Body of pancreas (tissue), 4 donors: ENCODE measurements around the gene MYO5C. TPM values are rescaled to one million over a fixed set of nuclear protein-coding genes. Genes with fewer than 3 reads are reported as not detected.

Source experiments
- ATAC-seq: fragments of 150-250 bp; one replicate; pipeline ENCODE4 v1.9.1; 2016
- DNase-seq, 4 donors: peaks; one replicate each; pipeline ENCODE4 v3.0.0-alpha.2; 2019
- H3K27ac ChIP-seq, 4 donors: fragments of 200-600 bp; sonication (generic); 1 replicate in 3 of 4; 2 replicates in 1 of 4; pipeline versions ENCODE4 v1.5.1 to v1.6.1; 2016 to 2019; ENCODE audit warnings: mild to moderate bottlenecking in 1 of 4, mixed read lengths in 1 of 4, moderate library complexity in 1 of 4
- H3K27me3 ChIP-seq, 2 donors: fragments of 200-600 bp; sonication (generic); one replicate each; pipeline ENCODE4 v1.6.0; 2016; ENCODE audit warnings: mild to moderate bottlenecking in 1 of 2
- H3K36me3 ChIP-seq, 2 donors: fragments of 200-600 bp; sonication (generic); replicated peaks in 1 of 2; 2 replicates each; pipeline ENCODE4 v1.5.1; 2016; ENCODE audit warnings: low read depth in 2 of 2; ENCODE audit not compliant: insufficient read depth in 1 of 2
- H3K4me1 ChIP-seq: fragments of 200-600 bp; sonication (generic); one replicate; pipeline ENCODE4 v1.6.0; 2016
- H3K4me3 ChIP-seq, 2 donors: fragments of 200-600 bp; sonication (generic); 1 replicate in 1 of 2; 2 replicates in 1 of 2; pipeline ENCODE4 v1.5.1; 2016 to 2019
- H3K9me3 ChIP-seq, 3 donors: fragments of 200-600 bp; sonication (generic); 1 replicate in 2 of 3; 2 replicates in 1 of 3; pipeline ENCODE4 v1.5.1; 2016
- POLR2A ChIP-seq, 3 donors: fragments of 450-650 bp; IDR thresholded peaks; one replicate each; pipeline ENCODE4 v1.6.1; 2016; ENCODE audit warnings: antibody characterized with exemption in 3 of 3, mild to moderate bottlenecking in 2 of 3
- WGBS, 2 donors: methylation state at CpG; one replicate each; pipeline ENCODE4 v1.1.5; 2017; 5-methylcytosine and 5-hydroxymethylcytosine counted together
- intact Hi-C: fragments of 100-400 bp; cut with DNase I; formaldehyde crosslinking; loops from one replicate; pipeline ENCODE4 v1.15.1; 2023
- total RNA-seq, 2 donors: library from RNA; depleted of rRNA; stranded (reverse); fragments of >200 nt; gene quantifications; one replicate each; pipeline ENCODE4 v1.1.0, GENCODE V29; 2016
- TF ChIP-seq, protein P1 (sequence below), 7 experiments: fragments of 450-650 bp in 4 of 7; fragments of 200-600 bp in 3 of 7; sonication (generic) in 3 of 7; IDR thresholded peaks; one replicate each; pipeline ENCODE4 v1.5.1; 2016 to 2019; ENCODE audit warnings: antibody characterized with exemption in 7 of 7

MYO5C gene
- total RNA-seq, 2 donors from 2014 or later = 34.8 to 76.8 TPM

DNA sequence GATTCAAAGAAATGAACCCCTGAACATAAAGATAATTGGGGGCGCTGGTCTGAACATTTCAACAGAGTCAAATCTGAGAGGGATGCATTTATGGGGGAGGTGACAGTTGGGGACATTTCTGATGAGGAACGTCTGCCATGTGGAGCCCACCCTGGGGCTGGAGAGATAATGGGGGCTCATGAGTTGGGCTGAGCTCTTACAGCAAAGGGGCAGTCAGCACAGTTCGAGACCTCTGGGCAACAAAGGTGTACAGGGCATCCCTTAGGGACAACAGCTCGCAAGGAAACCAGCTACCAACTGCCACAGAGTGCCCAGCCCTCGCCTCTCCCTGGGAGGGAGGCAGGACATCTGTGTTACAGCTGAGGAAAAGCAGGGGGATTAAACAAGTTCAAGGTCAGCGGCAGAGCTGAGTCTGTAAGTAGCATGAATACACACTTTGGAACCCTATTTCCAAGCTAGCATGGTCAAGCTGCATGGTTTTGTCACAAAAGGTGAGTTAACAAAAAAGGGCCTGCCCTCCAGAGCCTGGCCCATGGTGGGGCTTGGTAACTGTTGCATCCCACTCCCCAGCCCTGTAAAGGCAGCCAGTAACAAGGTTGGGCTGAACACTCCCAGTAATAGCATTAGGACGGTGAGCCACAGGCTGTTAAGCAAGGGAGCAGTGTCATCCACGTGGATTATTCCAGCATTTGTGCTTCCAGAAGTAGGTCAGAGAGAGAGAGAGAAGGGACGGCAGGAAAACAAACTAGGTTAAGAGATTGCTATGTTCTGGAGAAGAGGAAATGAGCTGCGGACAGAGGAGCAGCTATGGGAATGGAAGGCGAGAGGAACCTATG is 108.7 kb downstream of the MYO5C start:
- Histone ChIP-seq H3K9me3 (no peaks in the 10 kb centered on the region), H3K4me1 (peaks cover 47% of the 10 kb centered on the region), H3K27ac (peak overlapping the region in 3 of 4 donors; percentile 75 to 92 (median 81)), H3K36me3 (peaks cover 0 to 2% of the 10 kb centered on the region in 2 donors), H3K27me3 (no peaks in the 10 kb centered on the region), H3K4me3 (no peak overlapping the region)
- DNase-seq (peak in 2 of 4 donors; percentile 32 to 49), ATAC-seq (no peak)
- TF ChIP-seq, protein P1, sequence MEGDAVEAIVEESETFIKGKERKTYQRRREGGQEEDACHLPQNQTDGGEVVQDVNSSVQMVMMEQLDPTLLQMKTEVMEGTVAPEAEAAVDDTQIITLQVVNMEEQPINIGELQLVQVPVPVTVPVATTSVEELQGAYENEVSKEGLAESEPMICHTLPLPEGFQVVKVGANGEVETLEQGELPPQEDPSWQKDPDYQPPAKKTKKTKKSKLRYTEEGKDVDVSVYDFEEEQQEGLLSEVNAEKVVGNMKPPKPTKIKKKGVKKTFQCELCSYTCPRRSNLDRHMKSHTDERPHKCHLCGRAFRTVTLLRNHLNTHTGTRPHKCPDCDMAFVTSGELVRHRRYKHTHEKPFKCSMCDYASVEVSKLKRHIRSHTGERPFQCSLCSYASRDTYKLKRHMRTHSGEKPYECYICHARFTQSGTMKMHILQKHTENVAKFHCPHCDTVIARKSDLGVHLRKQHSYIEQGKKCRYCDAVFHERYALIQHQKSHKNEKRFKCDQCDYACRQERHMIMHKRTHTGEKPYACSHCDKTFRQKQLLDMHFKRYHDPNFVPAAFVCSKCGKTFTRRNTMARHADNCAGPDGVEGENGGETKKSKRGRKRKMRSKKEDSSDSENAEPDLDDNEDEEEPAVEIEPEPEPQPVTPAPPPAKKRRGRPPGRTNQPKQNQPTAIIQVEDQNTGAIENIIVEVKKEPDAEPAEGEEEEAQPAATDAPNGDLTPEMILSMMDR (IDR thresholded peaks at IDR 0.05) = no peak
- no peak for TF ChIP-seq POLR2A (IDR thresholded peaks at IDR 0.05)
- 52 to 59% methylated on average over 11 of the region's 11 CpGs for WGBS, 2 donors
- intact Hi-C loops = no loop called here

DNA sequence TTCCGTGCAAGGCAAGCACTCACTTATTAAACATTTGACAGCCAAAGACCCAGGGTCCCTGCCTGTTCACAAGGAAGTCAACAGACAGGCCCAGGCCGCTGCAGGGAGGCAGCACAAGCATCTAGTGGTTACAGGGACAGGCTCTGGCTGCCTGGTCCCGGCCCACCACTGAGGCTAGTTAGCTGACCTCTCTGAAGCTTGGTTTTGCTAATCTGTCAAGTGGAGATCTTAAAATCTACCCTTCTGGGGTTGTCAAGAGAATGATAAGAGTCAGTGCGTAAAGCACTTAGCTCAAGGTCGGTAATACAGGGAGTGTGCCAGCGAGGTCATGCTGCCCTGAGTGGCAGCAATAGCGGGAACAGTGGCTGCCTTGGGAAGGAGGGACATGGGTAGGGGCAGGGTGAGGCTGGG is 110.4 kb downstream of the MYO5C start:
- intact Hi-C loops = no loop called here
- Histone ChIP-seq H3K27ac (peak overlapping the region; percentile 69 to 92 (median 78)), H3K36me3 (no peaks in the 10 kb centered on the region), H3K4me1 (peaks cover 50% of the 10 kb centered on the region), H3K9me3 (no peaks in the 10 kb centered on the region), H3K4me3 (no peak overlapping the region), H3K27me3 (no peaks in the 10 kb centered on the region)
- DNase-seq (peak; percentile 55 to 81 (median 62)), ATAC-seq (peak; percentile 75)
- WGBS, 2 donors = 19 to 22% methylated on average over 7 of the region's 7 CpGs
- TF ChIP-seq POLR2A (IDR thresholded peaks at IDR 0.05) = no peak
- TF ChIP-seq, protein P1 (IDR thresholded peaks at IDR 0.05) = no peak

DNA sequence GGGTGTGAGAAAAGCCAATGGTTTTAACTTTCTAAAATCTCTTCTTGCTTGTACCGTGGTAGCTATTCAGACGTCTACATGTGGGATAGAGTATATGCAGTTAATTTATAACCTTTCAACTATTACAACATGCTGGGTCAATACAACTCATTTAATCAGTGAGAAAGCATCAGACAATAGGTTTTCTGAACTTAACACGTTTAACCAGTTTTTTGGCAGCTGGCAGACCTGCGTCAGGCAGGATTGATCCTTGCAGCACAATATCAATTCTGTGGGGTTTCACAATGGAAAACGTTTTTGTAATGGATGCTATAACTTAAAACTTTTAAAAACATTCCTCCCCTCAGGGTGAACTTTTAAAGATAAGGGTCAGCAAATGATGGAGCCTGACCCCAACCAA is 110.9 kb downstream of the MYO5C start:
- Histone ChIP-seq H3K4me1 (peaks cover 50% of the 10 kb centered on the region), H3K27me3 (no peaks in the 10 kb centered on the region), H3K9me3 (no peaks in the 10 kb centered on the region), H3K27ac (peak overlapping the region; percentile 69 to 92 (median 78)), H3K36me3 (no peaks in the 10 kb centered on the region), H3K4me3 (no peak overlapping the region)
- DNase-seq = peak; percentile 41 to 75 (median 44)
- TF ChIP-seq, protein P1 (IDR thresholded peaks at IDR 0.05) = peak in 1 of 7 experiments; percentile 3
- TF ChIP-seq POLR2A (IDR thresholded peaks at IDR 0.05) = no peak
- intact Hi-C loops = no loop called here
- peak; percentile 67 for ATAC-seq
- WGBS, 2 donors = 11 to 19% methylated on average over 5 of the region's 5 CpGs

DNA sequence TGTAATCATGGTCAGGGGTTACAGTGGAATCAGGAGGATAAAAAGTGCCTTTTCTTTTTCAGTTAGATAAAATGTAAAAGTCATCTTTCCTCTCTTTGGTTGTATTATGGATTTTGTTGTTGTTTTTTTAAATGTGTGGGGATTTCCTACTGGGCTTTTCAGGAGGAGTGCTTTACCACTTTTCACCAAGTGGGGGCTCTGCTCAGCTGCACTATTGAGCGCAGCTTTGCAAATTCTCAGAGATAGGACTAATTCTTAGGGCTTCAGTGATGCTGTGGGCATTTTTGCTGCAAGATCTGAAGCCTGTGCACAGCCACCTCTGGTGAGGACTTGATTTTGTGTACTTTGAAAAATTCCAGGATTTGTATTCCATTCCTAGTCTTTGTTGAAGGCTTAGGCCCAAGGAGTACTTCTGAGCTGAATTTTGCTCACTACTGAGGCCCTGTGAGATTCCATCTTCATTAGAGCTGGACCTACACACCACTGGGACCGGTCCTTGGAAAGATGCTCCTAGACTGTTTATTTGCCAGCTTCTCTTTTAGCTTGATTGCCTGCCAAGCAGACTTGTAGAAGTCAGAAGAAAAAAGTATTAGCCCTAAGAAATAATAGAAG is 111.9 kb downstream of the MYO5C start:
- Histone ChIP-seq H3K27ac (peak overlapping the region in 3 of 4 donors; percentile 75 to 92 (median 81)), H3K4me3 (no peak overlapping the region), H3K9me3 (no peaks in the 10 kb centered on the region), H3K4me1 (peaks cover 53% of the 10 kb centered on the region), H3K27me3 (no peaks in the 10 kb centered on the region), H3K36me3 (no peaks in the 10 kb centered on the region)
- ATAC-seq = no peak
- peak; percentile 46 to 59 (median 54) for DNase-seq
- 46 to 63% methylated on average over 2 of the region's 2 CpGs for WGBS, 2 donors
- intact Hi-C loops = no loop called here
- no peak for TF ChIP-seq POLR2A (IDR thresholded peaks at IDR 0.05)
- TF ChIP-seq, protein P1 (IDR thresholded peaks at IDR 0.05) = peak in 6 of 7 experiments; percentile 43 to 65 (median 52)
